GM19395 (cell line): ENCODE results near the gene ANKRD12.
"Not testable (repeated sequence)": the region's sequence is repeated elsewhere in the genome, so short reads cannot be mapped to it uniquely, and the experiment has no call there.

Source experiments
- ATAC-seq: cut with Tn5 transposase; IDR thresholded peaks from one replicate; pipeline ENCODE4 v1.9.1; 2021; ENCODE audit warnings: mild to moderate bottlenecking, moderate library complexity; ENCODE audit not compliant: unreplicated experiment

Gene ANKRD12

DNA sequence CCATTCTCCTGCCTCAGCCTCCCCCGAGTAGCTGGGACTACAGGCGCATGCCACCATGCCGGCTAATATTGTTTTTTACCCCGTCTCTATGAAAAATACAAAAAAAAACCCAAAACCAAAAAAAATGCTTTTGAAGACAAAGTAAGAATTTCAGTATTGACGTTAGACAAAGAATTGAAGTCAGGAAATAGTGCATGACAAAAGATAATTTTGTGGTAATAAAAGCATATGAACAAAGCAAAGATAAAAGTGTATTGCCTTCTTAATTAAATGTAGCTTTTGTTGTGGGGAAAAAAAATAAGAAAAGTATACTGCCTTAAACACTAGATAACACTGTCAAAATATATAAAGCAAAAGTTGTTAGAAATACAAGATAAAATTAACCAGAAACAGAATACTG lies 86.8 kb downstream of the ANKRD12 start:
- no peak for ATAC-seq

GRCh38 chr18:9226463-9226862 lies 89.9 kb downstream of the ANKRD12 start:
- no peak for ATAC-seq

DNA sequence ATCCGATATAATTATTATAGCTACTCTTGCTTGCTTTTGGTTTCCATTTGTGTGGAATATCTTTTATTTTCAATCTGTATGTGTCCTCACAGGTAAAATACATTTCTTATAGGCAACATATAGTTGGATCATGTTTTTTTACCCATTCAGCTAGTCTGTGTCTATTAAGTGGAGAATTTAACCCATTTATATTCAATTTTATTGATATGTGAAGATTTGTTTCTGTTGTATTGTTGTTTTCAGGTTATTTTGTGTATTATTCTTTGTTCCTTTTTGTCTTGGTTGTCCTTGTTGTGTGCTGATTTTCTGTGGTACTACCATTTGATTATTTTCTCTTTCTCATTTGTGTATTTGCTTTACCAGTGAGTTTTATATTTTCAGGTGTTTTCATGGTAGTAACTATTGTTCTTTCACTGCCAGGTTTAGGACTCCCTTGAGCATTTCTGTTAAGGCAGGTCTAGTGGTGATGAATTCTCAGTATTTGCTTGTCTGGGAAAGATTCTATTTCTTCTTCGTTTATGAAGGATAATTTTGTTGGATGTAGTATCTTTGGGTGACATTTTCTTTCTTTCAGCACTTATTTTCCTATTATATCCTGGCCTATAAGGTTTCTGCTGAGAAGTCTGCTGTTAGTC lies 95.4 kb downstream of the ANKRD12 start:
- ATAC-seq = no peak

GRCh38 chr18:9232977-9233376 lies 96.4 kb downstream of the ANKRD12 start:
- no peak for ATAC-seq

DNA sequence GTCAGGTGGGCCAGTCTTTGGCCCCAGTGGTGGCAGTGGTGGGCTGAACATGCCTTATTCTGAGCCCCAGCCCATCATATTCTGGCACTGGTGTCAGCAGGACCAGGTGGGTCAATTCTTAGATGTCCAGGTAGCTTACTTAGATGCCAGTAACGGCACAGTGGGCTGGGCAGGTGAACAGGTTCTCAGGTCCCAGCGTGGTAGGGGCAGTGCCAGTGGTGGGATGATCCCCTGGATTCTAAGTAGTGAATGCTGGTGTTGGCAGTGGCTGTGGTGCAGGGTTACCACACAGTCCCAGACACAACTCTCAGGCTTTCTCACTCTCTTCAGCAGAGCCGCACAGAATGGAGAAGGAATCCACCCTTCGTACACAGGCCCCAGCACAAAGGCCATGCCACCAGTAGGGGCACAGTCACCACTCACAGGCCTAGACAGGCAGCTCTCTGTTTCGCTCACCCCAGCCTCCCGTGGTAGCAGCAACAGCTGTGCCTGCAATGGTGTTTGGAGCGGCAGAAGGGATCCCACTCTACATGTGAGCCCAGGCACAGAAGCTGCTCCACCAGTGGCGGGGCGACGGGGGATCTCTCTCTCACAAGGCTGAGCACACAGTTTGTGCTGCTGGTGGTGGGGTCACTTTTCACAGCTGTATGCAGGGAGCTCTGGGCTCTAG lies 97.3 kb downstream of the ANKRD12 start:
- ATAC-seq = no peak

DNA sequence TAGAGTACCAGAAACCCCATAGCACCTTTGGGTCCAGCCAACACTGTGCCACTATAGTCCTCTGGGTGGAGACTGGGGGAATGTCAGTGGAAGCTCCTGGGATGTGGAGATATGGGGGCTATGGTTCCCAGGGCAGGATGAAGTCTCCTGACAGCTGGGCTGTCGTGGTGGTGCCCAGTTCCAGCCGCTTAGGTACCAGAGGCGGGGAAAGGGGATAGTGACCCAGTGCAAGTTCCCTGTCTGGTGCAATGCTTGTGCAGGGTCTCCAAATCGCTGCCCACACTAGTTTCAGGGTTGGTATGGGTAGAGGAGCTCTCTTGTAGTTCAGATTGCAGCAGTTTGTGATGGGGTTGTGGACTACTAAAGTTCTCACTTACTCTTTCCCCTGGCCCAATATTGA lies 97.9 kb downstream of the ANKRD12 start:
- ATAC-seq = no peak

DNA sequence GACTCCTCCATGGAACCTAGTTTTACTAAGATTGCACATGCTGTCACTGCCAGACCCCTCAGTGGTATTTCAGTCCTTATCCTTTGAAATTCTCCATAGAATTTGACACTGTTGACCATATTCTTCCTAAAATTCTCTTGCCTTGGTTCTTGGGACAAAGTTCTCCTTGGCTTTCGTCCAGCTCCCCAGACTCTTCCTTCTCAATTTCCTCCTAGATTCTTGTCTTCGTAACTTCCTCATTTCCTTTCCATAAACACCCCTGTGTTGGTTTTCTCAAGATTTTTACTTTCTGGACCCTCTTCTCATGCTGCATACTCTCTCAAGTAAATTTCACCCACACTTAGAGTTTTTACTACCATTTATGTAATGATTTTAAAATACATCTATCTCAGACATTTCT lies 101.4 kb downstream of the ANKRD12 start:
- ATAC-seq = no peak

- no peak for ATAC-seq
These were observed 103.1 kb downstream of the ANKRD12 start for GRCh38 chr18:9239720-9240119.

DNA sequence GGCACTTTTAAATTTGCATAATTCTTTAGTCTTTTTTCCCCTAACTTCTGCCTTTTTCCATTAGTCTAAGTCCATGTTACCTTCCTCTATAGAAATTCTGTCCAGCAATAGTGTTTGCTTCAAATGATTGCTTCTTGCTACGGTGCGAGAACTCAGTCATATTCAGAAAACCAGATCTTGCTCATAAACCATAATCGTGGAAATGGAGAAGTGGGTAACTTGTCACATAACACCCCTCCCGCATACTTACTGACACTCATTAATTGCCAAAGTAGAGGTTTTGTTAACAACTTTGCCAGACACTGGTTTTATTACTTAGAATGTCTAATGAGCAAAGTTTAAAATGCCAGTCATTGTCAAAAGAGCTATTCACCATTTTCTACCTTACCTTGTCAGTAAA lies 103.7 kb downstream of the ANKRD12 start:
- ATAC-seq = no peak

GRCh38 chr18:9243029-9243428 lies 106.4 kb downstream of the ANKRD12 start:
- no peak for ATAC-seq

- ATAC-seq = no peak
These were observed 107.8 kb downstream of the ANKRD12 start for GRCh38 chr18:9244376-9244775.

- ATAC-seq = no peak
These were observed 112.1 kb downstream of the ANKRD12 start for GRCh38 chr18:9248661-9249060.

- ATAC-seq = no peak
These were observed 112.7 kb downstream of the ANKRD12 start for GRCh38 chr18:9249254-9249653.

DNA sequence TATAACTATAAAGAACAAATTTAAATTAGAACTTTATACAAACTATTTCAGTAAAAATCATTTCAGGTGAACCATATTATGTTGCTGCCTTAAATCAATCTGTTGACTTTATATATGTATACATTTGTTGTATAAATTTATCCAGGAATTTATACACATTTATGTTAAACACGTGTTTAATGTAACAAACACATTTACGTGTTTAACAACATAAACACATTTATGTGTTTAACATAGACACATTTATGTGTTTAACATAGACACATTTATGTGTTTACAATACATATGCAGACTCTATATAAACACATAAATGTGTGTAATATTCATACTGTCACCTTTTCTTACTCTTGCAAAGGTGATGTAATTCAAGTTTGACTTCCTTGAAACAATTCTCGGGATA lies 122.6 kb downstream of the ANKRD12 start:
- ATAC-seq = no peak

- no peak for ATAC-seq
These were observed 124.1 kb downstream of the ANKRD12 start for GRCh38 chr18:9260388-9261380.

- ATAC-seq = no peak
These were observed 126.7 kb downstream of the ANKRD12 start for GRCh38 chr18:9263264-9263663.

GRCh38 chr18:9264797-9265196 lies 128.2 kb downstream of the ANKRD12 start:
- ATAC-seq = not testable (repeated sequence)

- no peak for ATAC-seq
These were observed 136.6 kb downstream of the ANKRD12 start for GRCh38 chr18:9273221-9273620.

DNA sequence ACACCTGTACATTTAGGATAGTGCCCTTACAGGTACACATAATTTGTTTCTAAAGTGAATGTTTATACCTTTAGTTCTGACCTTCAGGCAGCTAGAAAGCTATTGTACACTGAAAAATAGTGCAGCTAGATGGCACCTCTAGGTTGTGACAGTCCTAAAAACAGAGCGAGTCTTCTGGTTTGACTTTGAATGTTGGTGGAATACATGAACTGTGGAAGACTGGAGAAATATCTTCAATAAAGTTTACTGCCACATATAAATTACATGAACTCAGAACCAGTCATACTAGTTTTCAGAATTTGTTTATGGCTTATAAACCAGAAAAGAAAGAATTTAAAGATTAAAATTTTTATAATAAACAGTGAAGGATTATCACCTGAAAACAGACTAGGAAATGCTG lies 139.3 kb downstream of the ANKRD12 start:
- ATAC-seq = no peak

DNA sequence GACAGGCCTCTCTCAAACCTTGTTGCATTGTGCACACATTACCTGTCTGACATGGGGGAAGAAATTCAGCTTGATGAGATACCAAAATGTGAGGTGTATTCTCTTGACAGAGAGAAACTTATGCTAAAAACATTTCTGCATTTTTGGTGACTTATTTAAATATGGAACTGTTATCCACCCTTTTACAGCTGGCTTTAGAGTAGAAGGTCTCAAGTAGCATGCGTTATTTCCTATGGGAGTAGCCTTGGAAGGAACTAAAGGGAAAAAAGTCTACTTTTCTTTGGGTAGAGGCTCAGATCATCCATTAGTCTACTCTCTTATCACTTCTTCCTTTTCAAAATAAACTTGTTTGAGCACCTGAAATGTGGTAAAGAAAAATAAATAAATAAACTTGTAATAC lies 141.4 kb downstream of the ANKRD12 start:
- ATAC-seq = no peak

DNA sequence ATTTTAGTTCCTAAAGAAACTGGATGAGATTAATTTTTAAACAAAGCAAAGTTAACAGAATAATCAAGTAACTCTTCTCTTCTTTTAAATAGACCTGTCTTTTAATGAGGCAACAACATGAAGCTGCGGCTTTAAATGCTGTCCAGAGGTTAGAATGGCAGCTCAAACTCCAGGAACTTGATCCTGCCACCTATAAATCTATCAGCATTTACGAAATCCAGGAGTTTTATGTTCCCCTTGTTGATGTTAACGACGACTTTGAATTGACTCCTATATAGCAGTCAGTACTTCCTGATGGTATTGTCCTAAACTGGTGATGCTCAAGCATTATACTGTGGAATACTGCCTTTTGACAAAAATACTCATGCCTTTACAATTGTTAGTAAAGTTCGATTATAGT lies 144.3 kb downstream of the ANKRD12 start:
- ATAC-seq = no peak

DNA sequence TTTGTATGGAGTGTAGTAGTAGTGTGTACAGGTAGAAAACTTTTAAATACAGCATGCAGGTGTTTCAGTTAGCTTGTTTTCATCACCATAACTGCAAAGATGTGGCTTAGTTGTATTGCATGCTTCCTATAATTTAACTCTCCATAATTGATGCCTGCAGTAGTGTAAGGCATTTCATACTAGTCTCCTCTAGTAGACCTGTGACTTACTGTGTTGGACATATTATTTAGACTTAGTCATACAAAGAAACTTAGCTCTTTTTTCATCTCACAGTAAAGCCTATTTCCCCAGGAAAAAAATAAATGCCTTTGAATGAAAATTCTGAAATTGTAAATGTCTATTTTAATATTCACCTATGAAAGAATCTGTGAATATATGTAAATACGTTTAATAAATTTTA lies 145.2 kb downstream of the ANKRD12 start:
- ATAC-seq = no peak
